ENCODE data around the gene PANX1.

DNA sequence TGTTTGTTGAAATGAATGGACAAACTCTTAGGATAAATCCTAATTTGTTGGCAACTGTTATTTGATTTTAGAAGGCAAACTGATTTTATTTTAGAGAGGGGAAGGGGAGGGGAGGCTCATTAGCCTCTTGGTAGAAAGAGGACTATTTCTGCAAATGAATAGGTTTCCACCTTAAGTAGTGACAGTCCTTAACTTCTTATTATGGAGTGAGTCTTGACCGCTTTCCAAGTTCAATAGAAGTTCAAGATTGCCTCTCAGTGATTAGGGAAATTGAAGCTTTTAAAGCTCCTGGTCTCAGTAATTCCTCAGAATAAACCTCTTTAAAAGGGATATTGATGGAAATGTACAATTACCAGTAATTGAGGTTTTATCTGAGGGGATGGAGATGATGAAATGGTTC, 55.7 kb downstream of the PANX1 start:
- TF ChIP-seq, protein P1, sequence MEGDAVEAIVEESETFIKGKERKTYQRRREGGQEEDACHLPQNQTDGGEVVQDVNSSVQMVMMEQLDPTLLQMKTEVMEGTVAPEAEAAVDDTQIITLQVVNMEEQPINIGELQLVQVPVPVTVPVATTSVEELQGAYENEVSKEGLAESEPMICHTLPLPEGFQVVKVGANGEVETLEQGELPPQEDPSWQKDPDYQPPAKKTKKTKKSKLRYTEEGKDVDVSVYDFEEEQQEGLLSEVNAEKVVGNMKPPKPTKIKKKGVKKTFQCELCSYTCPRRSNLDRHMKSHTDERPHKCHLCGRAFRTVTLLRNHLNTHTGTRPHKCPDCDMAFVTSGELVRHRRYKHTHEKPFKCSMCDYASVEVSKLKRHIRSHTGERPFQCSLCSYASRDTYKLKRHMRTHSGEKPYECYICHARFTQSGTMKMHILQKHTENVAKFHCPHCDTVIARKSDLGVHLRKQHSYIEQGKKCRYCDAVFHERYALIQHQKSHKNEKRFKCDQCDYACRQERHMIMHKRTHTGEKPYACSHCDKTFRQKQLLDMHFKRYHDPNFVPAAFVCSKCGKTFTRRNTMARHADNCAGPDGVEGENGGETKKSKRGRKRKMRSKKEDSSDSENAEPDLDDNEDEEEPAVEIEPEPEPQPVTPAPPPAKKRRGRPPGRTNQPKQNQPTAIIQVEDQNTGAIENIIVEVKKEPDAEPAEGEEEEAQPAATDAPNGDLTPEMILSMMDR (conservative IDR thresholded peaks at IDR 0.05; ENCODE audit: low read depth in 2 of 2), result no peak
- TF ChIP-seq JUNB (IDR thresholded peaks at IDR 0.05; ENCODE audit: unreplicated experiment) (no peak), EZH2phosphoT487 (IDR thresholded peaks at IDR 0.05; ENCODE audit: unreplicated experiment) (no peak), CREB1 (CRISPR knock-in tag; IDR thresholded peaks at IDR 0.05; ENCODE audit: low read depth) (no peak), EZH2 (IDR thresholded peaks at IDR 0.05; ENCODE audit: low read depth, unreplicated experiment) (no peak)

Data from GM23338 (cell line).